ENCODE measurements around the gene U2AF2. TPM values are rescaled to one million over a fixed set of nuclear protein-coding genes. Genes with fewer than 3 reads are reported as not detected.

U2AF2 gene
- total RNA-seq, 4 donors from 2014 or later: 115 to 242 (median 141) TPM

GRCh38 chr19:55613930-55614710, 40.7 kb upstream of the U2AF2 start:
- Histone ChIP-seq H3K27me3 (no peaks in the 10 kb centered on the region), H3K9me3 (no peaks in the 10 kb centered on the region), H3K4me3 (no peak overlapping the region), H3K27ac (no peak overlapping the region), H3K4me1 (peaks cover 0 to 21% (median 0%) of the 10 kb centered on the region in 4 donors), H3K36me3 (peaks cover 0 to 74% (median 6%) of the 10 kb centered on the region in 3 donors)
- 92 to 95% methylated on average over 46 to 56 of the region's 75 CpGs for WGBS, 2 donors
- no peak for DNase-seq (ENCODE audit: low spot score in 2 of 2)
- TF ChIP-seq EP300 (IDR thresholded peaks at IDR 0.05) (no peak), POLR2A (IDR thresholded peaks at IDR 0.05) (no peak), CTCF (IDR thresholded peaks at IDR 0.05) (no peak)

GRCh38 chr19:55614711-55615542, 39.9 kb upstream of the U2AF2 start:
- TF ChIP-seq POLR2A (IDR thresholded peaks at IDR 0.05) (no peak), CTCF (IDR thresholded peaks at IDR 0.05) (no peak), EP300 (IDR thresholded peaks at IDR 0.05) (no peak)
- no peak for DNase-seq (ENCODE audit: low spot score in 2 of 2)
- 95 to 96% methylated on average over 84 to 98 of the region's 98 CpGs for WGBS, 2 donors
- Histone ChIP-seq H3K4me1 (peaks cover 0 to 21% (median 0%) of the 10 kb centered on the region in 4 donors), H3K27me3 (no peaks in the 10 kb centered on the region), H3K27ac (no peak overlapping the region), H3K36me3 (peaks cover 0 to 66% (median 6%) of the 10 kb centered on the region in 3 donors), H3K9me3 (no peaks in the 10 kb centered on the region), H3K4me3 (no peak overlapping the region)

GRCh38 chr19:55615543-55616394, 39.1 kb upstream of the U2AF2 start:
- no peak for DNase-seq (ENCODE audit: low spot score in 2 of 2)
- Histone ChIP-seq H3K27me3 (no peaks in the 10 kb centered on the region), H3K9me3 (no peaks in the 10 kb centered on the region), H3K4me3 (no peak overlapping the region), H3K4me1 (peaks cover 0 to 18% (median 0%) of the 10 kb centered on the region in 4 donors), H3K27ac (no peak overlapping the region), H3K36me3 (peaks cover 0 to 66% (median 6%) of the 10 kb centered on the region in 3 donors)
- WGBS, 2 donors: 96 to 97% methylated on average over 69 to 80 of the region's 88 CpGs
- no peak for TF ChIP-seq EP300 (IDR thresholded peaks at IDR 0.05)
- no peak for TF ChIP-seq CTCF (IDR thresholded peaks at IDR 0.05)
- no peak for TF ChIP-seq POLR2A (IDR thresholded peaks at IDR 0.05)

GRCh38 chr19:55616395-55616875, 38.4 kb upstream of the U2AF2 start:
- peaks cover 0 to 11% (median 0%) of the 10 kb centered on the region in 4 donors for H3K4me1 ChIP-seq
- WGBS, 2 donors: 96% methylated on average over 26 to 38 of the region's 38 CpGs
- TF ChIP-seq CTCF (IDR thresholded peaks at IDR 0.05) (no peak), EP300 (IDR thresholded peaks at IDR 0.05) (no peak), POLR2A (IDR thresholded peaks at IDR 0.05) (no peak)
- H3K27ac ChIP-seq: no peak overlapping the region
- no peaks in the 10 kb centered on the region for H3K9me3 ChIP-seq
- no peak for DNase-seq (ENCODE audit: low spot score in 2 of 2)
- H3K27me3 ChIP-seq: no peaks in the 10 kb centered on the region
- H3K4me3 ChIP-seq: no peak overlapping the region
- H3K36me3 ChIP-seq: peaks cover 4 to 70% (median 6%) of the 10 kb centered on the region in 3 donors
